HL-60 (cell line): ENCODE measurements around the gene TRAFD1.

ENCODE experiments used
- TF ChIP-seq, protein P1 (sequence below): IDR thresholded peaks from 2 replicates; pipeline ENCODE4 v1.6.1; 2012; ENCODE audit warnings: low read depth; ENCODE audit not compliant: insufficient replicate concordance
- TF ChIP-seq, protein P2 (sequence below): IDR thresholded peaks from one replicate; pipeline ENCODE4 v1.5.1; 2011; ENCODE audit warnings: low read length, control low read depth, inconsistent platforms; ENCODE audit not compliant: insufficient read depth

DNA sequence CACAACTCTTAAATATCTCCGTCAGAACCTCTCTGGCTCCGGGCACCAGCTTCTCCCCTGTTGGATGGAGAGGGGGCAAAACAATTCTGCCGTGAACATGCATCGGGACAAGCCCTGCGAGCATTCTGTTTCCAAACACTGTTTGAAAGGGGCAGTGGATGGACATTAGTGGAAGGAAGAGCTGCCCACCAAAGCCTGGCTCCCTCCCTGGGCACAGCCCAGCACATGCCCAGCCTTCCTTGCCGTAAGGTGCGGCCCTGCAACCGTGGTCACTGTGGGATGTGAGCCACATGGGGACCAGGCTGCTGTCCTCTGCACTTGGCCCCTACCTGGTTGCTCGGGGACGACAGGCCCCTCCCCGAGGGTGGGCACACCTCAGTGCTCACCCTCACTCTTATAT, 54.0 kb downstream of the TRAFD1 start:
- TF ChIP-seq, protein P1, sequence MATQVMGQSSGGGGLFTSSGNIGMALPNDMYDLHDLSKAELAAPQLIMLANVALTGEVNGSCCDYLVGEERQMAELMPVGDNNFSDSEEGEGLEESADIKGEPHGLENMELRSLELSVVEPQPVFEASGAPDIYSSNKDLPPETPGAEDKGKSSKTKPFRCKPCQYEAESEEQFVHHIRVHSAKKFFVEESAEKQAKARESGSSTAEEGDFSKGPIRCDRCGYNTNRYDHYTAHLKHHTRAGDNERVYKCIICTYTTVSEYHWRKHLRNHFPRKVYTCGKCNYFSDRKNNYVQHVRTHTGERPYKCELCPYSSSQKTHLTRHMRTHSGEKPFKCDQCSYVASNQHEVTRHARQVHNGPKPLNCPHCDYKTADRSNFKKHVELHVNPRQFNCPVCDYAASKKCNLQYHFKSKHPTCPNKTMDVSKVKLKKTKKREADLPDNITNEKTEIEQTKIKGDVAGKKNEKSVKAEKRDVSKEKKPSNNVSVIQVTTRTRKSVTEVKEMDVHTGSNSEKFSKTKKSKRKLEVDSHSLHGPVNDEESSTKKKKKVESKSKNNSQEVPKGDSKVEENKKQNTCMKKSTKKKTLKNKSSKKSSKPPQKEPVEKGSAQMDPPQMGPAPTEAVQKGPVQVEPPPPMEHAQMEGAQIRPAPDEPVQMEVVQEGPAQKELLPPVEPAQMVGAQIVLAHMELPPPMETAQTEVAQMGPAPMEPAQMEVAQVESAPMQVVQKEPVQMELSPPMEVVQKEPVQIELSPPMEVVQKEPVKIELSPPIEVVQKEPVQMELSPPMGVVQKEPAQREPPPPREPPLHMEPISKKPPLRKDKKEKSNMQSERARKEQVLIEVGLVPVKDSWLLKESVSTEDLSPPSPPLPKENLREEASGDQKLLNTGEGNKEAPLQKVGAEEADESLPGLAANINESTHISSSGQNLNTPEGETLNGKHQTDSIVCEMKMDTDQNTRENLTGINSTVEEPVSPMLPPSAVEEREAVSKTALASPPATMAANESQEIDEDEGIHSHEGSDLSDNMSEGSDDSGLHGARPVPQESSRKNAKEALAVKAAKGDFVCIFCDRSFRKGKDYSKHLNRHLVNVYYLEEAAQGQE, result no peak
- TF ChIP-seq, protein P2, sequence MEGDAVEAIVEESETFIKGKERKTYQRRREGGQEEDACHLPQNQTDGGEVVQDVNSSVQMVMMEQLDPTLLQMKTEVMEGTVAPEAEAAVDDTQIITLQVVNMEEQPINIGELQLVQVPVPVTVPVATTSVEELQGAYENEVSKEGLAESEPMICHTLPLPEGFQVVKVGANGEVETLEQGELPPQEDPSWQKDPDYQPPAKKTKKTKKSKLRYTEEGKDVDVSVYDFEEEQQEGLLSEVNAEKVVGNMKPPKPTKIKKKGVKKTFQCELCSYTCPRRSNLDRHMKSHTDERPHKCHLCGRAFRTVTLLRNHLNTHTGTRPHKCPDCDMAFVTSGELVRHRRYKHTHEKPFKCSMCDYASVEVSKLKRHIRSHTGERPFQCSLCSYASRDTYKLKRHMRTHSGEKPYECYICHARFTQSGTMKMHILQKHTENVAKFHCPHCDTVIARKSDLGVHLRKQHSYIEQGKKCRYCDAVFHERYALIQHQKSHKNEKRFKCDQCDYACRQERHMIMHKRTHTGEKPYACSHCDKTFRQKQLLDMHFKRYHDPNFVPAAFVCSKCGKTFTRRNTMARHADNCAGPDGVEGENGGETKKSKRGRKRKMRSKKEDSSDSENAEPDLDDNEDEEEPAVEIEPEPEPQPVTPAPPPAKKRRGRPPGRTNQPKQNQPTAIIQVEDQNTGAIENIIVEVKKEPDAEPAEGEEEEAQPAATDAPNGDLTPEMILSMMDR, result no peak
